Activated naive CD8-positive, alpha-beta T cell treated with anti-CD3 and anti-CD28 coated beads, Interleukin-2, amount 10 ng/mL, durations not matched to agents 7 days and 5 days (primary cell): ENCODE measurements around the gene RPS6KA3. TPM values are rescaled to one million over a fixed set of nuclear protein-coding genes. Genes with fewer than 3 reads are reported as not detected.
"Not testable (repeated sequence)": the region's sequence is repeated elsewhere in the genome, so short reads cannot be mapped to it uniquely, and the experiment has no call there.

Experiments
- ATAC-seq: fragments of 150-1000 bp; cut with Tn5 transposase; one replicate; pipeline ENCODE4 v1.10.0; 2021; ENCODE audit warnings: low read depth, moderate library complexity
- POLR2A ChIA-PET: fragments of 350-600 bp; sonication (Branson Sonifier 250); formaldehyde crosslinking; loops from one replicate; lab custom pipeline; 2021; ENCODE audit warnings: antibody characterized with exemption; lab: Charles Lee
- DNase-seq: peaks from one replicate; pipeline ENCODE4 v3.0.0; 2021
- H3K27ac Mint-ChIP-seq: one replicate; pipeline ENCODE4 v1.8.0; 2022; ENCODE audit warnings: mild to moderate bottlenecking, mixed read lengths
- H3K27me3 Mint-ChIP-seq: one replicate; pipeline ENCODE4 v1.8.0; 2022; ENCODE audit warnings: mild to moderate bottlenecking, moderate library complexity, mixed read lengths
- H3K36me3 Mint-ChIP-seq: one replicate; pipeline ENCODE4 v1.8.0; 2021; ENCODE audit warnings: mild to moderate bottlenecking, mixed read lengths
- H3K4me1 Mint-ChIP-seq: one replicate; pipeline ENCODE4 v1.8.0; 2021; ENCODE audit warnings: mixed read lengths
- H3K4me3 Mint-ChIP-seq: one replicate; pipeline ENCODE4 v1.8.0; 2022; ENCODE audit warnings: mild to moderate bottlenecking, moderate library complexity, mixed read lengths
- H3K9me3 Mint-ChIP-seq: one replicate; pipeline ENCODE4 v1.8.0; 2021; ENCODE audit warnings: mixed read lengths
- total RNA-seq, 2 experiments: library from RNA; stranded (reverse); gene quantifications; one replicate each; pipeline ENCODE4 v1.2.3, GENCODE V29; 2021

RPS6KA3 gene
- total RNA-seq, 2 experiments from 2014 or later: 92.3 to 99.7 TPM

DNA sequence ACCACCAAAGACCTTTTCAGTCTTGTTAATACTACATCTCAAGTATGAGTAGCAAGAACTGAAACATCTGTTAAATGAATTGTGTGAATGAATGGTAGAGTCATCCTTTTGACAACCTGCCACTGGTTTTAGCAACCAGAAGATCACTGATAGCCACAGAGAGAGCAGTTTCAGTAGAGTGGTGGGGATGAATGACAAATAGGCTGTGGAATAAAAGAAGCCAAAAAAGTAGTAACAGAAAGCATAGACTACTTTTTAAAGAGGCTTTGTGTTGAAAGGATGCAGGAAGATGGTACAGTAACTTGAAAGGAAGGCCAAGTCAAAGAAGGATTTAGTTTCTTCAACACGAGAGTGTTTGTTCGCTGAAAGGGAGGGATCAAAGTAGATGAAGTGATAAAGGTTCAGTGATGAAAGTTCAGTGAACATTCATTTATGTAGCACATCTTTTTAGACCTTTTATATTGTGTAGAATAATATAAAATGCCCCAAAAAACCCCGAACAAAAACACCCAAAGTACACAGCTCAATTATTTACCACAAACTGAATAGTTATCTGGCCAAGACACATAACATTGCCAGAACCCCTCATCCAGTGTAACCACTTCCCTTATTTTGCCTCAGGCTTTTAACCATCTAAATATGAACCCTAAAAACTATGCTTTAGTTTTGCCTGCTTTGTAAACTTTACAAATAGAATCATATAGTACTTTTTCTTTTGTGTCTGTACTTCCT lies 84.9 kb downstream of the RPS6KA3 start:
- H3K36me3 Mint-ChIP-seq: peaks cover 23% of the 10 kb centered on the region
- H3K4me3 Mint-ChIP-seq: peak overlapping the region; percentile 10
- H3K27ac Mint-ChIP-seq: peak overlapping the region; percentile 86
- H3K9me3 Mint-ChIP-seq: no peaks in the 10 kb centered on the region
- H3K27me3 Mint-ChIP-seq: no peaks in the 10 kb centered on the region
- POLR2A ChIA-PET: no interaction called here
- H3K4me1 Mint-ChIP-seq: peaks cover 12% of the 10 kb centered on the region
- peak; percentile 54 for ATAC-seq
- DNase-seq: no peak

DNA sequence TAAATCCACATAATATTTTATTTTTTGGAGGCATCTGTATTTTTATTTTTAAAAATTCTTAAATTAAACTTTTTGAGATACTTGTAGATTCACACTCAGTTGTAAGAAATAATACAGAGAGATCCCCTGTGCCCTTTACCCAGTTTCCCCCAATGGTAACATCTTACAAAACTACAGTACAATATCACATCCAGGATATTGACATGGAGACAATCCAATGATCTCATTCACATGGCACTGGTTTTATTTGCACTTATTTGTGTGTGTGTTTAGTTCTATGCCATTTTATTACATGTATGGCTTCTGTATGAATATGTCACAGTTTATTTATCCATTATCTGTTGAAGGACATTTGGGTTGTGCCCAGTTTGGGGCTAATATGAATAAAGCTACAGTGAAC lies 89.6 kb downstream of the RPS6KA3 start:
- ATAC-seq: no peak
- POLR2A ChIA-PET: no interaction called here
- H3K4me1 Mint-ChIP-seq: peaks cover 6% of the 10 kb centered on the region
- peaks cover 14% of the 10 kb centered on the region for H3K36me3 Mint-ChIP-seq
- DNase-seq: no peak
- H3K4me3 Mint-ChIP-seq: no peak overlapping the region
- H3K9me3 Mint-ChIP-seq: no peaks in the 10 kb centered on the region
- H3K27me3 Mint-ChIP-seq: no peaks in the 10 kb centered on the region
- no peak overlapping the region for H3K27ac Mint-ChIP-seq

DNA sequence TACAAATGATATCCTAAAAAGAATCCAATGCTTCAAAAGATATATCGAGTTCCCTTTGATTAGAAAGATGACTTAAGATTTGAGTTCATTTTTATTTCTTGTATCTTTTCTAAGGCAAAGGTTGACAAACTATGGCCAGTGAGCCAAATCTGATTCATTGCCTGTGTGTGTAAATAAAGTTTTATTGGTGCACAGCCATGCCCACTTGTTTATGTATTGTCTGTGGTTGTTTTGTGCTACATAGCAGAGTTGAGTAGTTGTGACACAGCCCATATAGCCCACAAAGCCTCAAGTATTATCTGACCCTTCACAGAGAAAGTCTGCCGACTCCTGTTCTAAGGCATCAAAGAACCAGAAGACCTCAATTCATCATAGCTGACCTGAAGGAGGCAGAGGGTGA lies 92.9 kb downstream of the RPS6KA3 start:
- peaks cover 8% of the 10 kb centered on the region for H3K36me3 Mint-ChIP-seq
- no peak overlapping the region for H3K4me3 Mint-ChIP-seq
- POLR2A ChIA-PET: no interaction called here
- H3K27me3 Mint-ChIP-seq: no peaks in the 10 kb centered on the region
- no peak for DNase-seq
- no peaks in the 10 kb centered on the region for H3K9me3 Mint-ChIP-seq
- no peaks in the 10 kb centered on the region for H3K4me1 Mint-ChIP-seq
- no peak overlapping the region for H3K27ac Mint-ChIP-seq
- no peak for ATAC-seq

DNA sequence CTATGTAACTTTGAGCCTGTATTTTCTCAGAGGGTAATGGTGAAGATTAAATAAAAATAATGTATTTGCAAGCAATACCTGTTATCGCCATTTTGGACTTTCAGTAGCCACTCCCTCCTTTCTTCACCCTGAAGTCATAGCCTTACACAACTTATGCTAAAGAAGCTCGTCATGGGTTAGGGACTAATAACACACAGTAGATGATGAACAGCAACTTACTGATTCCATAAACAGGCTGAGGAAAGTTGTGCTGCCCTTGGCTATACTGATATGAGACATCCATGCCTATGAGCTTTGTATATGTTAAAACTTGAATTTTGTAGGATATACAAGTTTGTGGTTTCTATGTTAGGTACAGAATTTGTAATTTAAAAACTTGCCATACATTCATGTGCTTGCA lies 93.4 kb downstream of the RPS6KA3 start:
- ATAC-seq: no peak
- POLR2A ChIA-PET: no interaction called here
- H3K27me3 Mint-ChIP-seq: no peaks in the 10 kb centered on the region
- no peak overlapping the region for H3K27ac Mint-ChIP-seq
- no peaks in the 10 kb centered on the region for H3K4me1 Mint-ChIP-seq
- DNase-seq: no peak
- no peak overlapping the region for H3K4me3 Mint-ChIP-seq
- peaks cover 6% of the 10 kb centered on the region for H3K36me3 Mint-ChIP-seq
- no peaks in the 10 kb centered on the region for H3K9me3 Mint-ChIP-seq

DNA sequence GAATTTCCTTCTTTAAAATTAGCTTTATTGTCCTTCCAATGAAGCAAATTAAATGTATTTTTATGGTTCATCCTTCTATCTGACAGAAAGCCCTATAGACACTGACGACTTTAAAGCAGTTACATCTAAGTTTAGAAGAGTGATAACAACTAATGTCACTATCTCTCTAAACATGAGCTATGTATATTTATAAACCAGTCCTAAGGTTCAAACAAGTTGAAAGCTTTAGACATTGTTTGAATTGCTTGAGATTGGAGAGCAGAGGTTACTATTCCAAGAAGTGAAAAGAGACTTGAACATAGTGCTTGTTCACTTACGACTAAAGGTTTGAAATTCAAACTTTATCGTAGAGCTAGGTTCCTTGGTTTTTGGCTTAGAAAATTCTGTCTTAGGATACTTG lies 94.8 kb downstream of the RPS6KA3 start:
- Mint-ChIP-seq H3K4me1 (no peaks in the 10 kb centered on the region), H3K27me3 (no peaks in the 10 kb centered on the region), H3K36me3 (peaks cover 5% of the 10 kb centered on the region), H3K4me3 (no peak overlapping the region), H3K9me3 (no peaks in the 10 kb centered on the region), H3K27ac (no peak overlapping the region)
- no peak for DNase-seq
- ATAC-seq: no peak
- POLR2A ChIA-PET: interaction anchor here (0.7 kb wide), 1 partner anchor 243 kb away, joined by 3 read pairs; no protein-coding TSS in a partner anchor

DNA sequence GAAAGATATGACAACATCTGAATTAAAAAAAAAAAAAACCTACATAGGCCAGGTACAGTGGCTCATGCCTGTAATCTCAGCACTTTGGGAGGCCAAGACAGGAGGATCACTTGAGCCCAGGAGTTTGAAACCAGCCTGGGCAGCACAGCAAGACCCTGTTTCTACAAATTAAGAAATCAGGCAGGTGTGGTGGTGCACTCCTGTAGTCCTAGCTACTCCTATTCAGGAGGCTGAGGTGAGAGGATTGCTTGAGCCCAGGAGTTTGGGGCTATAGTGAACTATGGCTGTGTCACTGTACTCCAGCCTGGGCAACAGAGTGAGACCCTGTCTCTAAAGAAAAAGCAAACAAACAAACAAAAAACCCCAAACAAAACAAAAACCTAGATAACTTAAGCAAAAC lies 104.2 kb downstream of the RPS6KA3 start:
- ATAC-seq, POLR2A ChIA-PET, H3K4me1 Mint-ChIP-seq, H3K27me3 Mint-ChIP-seq, DNase-seq, H3K4me3 Mint-ChIP-seq, H3K27ac Mint-ChIP-seq, H3K9me3 Mint-ChIP-seq: not testable (repeated sequence)
- peaks cover 14% of the 10 kb centered on the region for H3K36me3 Mint-ChIP-seq

DNA sequence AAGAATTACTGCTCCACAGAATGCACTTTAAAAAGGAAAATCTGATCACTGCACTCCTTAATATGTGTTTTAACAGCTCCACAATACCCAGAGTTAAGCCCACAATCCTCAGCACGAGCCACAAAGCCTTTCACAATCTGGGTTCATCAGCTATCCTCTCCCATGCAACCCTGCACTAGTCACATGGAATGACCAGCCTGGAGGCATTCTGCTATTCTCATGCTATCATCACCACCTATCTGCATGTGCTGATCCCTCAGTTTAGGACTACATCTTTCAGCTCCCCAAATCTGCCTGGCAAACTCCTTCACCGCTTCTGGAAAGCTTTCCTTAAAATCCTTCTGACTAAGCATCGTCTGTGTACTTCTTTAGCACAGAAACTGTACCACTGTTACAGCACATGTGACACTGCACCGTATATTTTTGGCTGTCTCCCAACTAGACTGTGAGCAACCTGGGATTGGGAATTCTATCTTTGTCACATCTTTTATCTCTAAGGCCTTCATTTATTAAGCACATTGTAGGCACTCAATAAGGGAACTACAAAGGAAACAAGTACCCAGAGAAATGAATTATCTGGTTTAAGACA lies 106.8 kb downstream of the RPS6KA3 start:
- Mint-ChIP-seq H3K4me1 (no peaks in the 10 kb centered on the region), H3K27ac (no peak overlapping the region), H3K27me3 (no peaks in the 10 kb centered on the region), H3K36me3 (peaks cover 20% of the 10 kb centered on the region), H3K9me3 (no peaks in the 10 kb centered on the region), H3K4me3 (no peak overlapping the region)
- DNase-seq (no peak), ATAC-seq (no peak)
- POLR2A ChIA-PET: no interaction called here

DNA sequence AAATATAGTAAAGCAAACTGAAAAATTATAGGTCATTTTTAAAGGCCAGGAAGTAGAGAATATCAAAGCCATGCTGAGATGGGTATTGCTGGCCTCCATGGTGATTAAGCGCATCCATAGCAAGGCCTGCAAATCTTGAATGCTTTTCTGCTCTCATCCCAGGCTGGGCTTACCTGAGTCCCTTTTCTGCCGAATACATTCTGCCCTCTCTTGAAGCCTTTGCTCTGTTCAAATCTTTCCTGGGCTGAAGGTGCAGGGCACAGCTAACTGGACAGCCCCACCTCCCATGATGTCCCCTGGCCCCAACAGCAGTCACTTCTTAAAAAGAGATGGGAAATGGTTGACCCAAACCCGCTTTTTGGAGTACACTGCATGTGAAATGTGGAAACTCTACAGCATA lies 115.0 kb downstream of the RPS6KA3 start:
- no peak overlapping the region for H3K4me3 Mint-ChIP-seq
- no peak overlapping the region for H3K27ac Mint-ChIP-seq
- H3K36me3 Mint-ChIP-seq: peaks cover 31% of the 10 kb centered on the region
- POLR2A ChIA-PET: no interaction called here
- H3K4me1 Mint-ChIP-seq: no peaks in the 10 kb centered on the region
- DNase-seq: no peak
- no peaks in the 10 kb centered on the region for H3K27me3 Mint-ChIP-seq
- ATAC-seq: no peak
- H3K9me3 Mint-ChIP-seq: no peaks in the 10 kb centered on the region

DNA sequence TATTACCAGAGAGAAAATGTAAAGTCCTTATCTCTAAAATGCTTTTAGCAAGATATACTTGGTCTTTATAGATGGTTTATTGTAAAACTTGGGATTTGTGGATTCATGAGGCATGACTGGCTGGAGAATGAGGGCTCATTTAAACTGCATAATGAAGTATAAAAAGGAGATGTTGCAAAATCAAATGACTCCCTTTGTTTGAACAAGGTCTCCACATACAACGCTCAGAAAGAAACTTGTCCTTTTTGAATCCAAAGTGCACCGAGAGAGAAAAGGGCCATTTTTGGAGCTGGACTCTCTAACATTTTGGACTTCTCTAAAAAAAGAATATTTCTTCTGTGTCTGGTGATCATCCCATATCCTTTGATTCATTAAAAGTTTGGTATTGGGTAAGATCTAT lies 117.4 kb downstream of the RPS6KA3 start:
- Mint-ChIP-seq H3K9me3 (no peaks in the 10 kb centered on the region), H3K4me3 (no peak overlapping the region), H3K4me1 (peaks cover 5% of the 10 kb centered on the region), H3K27me3 (no peaks in the 10 kb centered on the region), H3K36me3 (peaks cover 22% of the 10 kb centered on the region), H3K27ac (no peak overlapping the region)
- POLR2A ChIA-PET: no interaction called here
- ATAC-seq: no peak
- no peak for DNase-seq

DNA sequence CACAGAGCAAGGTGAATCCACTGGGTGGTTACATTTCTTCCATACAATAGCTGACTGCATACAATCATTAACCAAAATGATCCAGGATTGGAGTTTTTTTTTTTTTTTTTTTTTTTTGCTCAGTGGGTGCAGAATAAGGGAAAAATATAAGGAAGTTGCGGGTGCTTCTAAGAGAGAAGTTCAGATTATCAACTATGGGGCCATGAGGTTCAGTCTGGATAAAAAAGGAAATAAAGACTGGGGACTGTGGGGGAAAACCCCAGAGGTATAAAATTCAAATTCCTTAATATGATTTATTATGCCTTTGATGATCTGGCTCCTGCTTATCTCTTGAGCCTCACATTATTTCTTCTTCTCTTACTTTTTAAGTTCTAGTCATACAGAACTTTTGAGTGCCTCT lies 119.1 kb downstream of the RPS6KA3 start:
- no peak for DNase-seq
- Mint-ChIP-seq H3K27me3 (no peaks in the 10 kb centered on the region), H3K27ac (no peak overlapping the region), H3K9me3 (no peaks in the 10 kb centered on the region), H3K36me3 (peaks cover 19% of the 10 kb centered on the region), H3K4me3 (no peak overlapping the region), H3K4me1 (peaks cover 7% of the 10 kb centered on the region)
- ATAC-seq: no peak
- POLR2A ChIA-PET: no interaction called here

DNA sequence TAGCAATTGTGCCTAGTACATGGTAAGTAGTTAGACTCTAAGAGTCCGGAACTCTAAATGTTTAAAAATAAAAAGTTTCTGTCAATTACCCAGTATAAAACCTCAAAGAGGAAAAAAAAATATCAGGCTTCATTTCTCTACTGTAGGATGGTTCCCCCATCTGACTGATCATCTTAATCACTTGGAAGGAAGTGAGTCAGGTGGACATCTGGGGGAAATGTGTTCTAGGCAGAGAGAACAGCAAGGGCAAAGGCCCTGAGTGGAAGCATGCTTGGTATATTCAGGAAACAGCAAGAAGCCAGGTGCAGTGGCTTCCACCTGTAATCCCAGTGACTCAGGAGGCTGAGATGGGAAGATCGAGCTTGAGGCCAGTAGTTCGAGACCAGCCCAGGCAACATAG lies 122.2 kb downstream of the RPS6KA3 start:
- no peak for ATAC-seq
- Mint-ChIP-seq H3K27ac (no peak overlapping the region), H3K27me3 (no peaks in the 10 kb centered on the region), H3K4me3 (no peak overlapping the region), H3K9me3 (no peaks in the 10 kb centered on the region), H3K4me1 (peaks cover 15% of the 10 kb centered on the region), H3K36me3 (peaks cover 10% of the 10 kb centered on the region)
- no peak for DNase-seq
- POLR2A ChIA-PET: interaction anchor here (0.6 kb wide), 1 partner anchor 151 kb away, joined by 3 read pairs; no protein-coding TSS in a partner anchor

DNA sequence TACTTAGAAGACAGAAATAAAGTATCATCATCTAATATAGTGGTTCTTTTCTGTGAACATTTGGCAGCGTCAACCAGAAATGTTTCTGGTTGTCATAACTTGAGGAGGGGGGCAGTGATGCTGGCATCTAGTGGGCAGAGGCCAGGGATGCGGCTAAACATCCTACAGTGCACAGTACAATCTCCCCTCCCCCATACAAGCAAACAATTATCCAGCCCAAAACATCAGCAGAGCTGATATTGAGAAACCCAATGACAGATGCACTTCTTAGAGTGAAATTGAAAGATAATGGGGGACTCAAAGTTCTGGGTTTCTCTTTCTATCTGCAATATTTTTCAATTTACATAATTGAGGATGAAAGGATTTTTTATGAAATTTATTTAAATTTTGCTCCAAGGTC lies 123.1 kb downstream of the RPS6KA3 start:
- Mint-ChIP-seq H3K27me3 (no peaks in the 10 kb centered on the region), H3K36me3 (peaks cover 8% of the 10 kb centered on the region), H3K4me3 (no peak overlapping the region), H3K9me3 (no peaks in the 10 kb centered on the region), H3K27ac (no peak overlapping the region), H3K4me1 (peaks cover 19% of the 10 kb centered on the region)
- POLR2A ChIA-PET: no interaction called here
- DNase-seq (no peak), ATAC-seq (no peak)

DNA sequence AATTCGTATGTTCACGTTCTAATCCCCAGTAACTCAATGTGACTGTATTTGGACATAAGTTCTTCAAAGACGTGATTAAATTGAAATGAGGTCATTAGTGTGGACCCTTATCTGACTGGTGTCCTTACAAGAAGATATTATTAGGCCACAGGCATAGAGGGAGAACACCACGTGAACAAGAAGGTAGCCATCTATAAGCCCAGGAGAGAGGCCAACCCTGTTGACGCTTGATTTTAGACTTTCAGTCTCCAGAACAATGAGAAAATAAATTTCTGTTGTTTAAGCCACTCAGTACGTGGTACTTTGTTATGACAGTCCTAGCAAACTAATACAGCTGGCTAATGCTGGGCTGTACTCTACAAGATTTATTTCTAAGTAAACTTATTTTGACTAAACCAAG lies 123.6 kb downstream of the RPS6KA3 start:
- H3K4me1 Mint-ChIP-seq: peaks cover 19% of the 10 kb centered on the region
- no peak for ATAC-seq
- H3K27me3 Mint-ChIP-seq: no peaks in the 10 kb centered on the region
- H3K9me3 Mint-ChIP-seq: no peaks in the 10 kb centered on the region
- POLR2A ChIA-PET: no interaction called here
- H3K4me3 Mint-ChIP-seq: peak overlapping the region; percentile 61
- DNase-seq: no peak
- H3K36me3 Mint-ChIP-seq: peaks cover 6% of the 10 kb centered on the region
- H3K27ac Mint-ChIP-seq: peak overlapping the region; percentile 60
